ENCODE results near the gene THOC1.

- no peak for TF ChIP-seq CTCF (IDR thresholded peaks at IDR 0.05)
- no peak for TF ChIP-seq POLR2A (IDR thresholded peaks at IDR 0.05)
Measured at GRCh38 chr18:285817-286216, 18.0 kb upstream of the THOC1 start.

All from right lobe of liver (tissue), 4 donors.